GM12864 (cell line): ENCODE measurements around the gene COTL1.
A peak's percentile ranks its signal among the peaks of the same experiment; 100 is the strongest.

Experiments used
- DNase-seq: peaks from one replicate; pipeline ENCODE4 v3.0.0-alpha.2; 2011; ENCODE audit warnings: low read depth
- H3K4me3 ChIP-seq: 2 replicates; pipeline ENCODE4 v1.5.1; 2011; ENCODE audit warnings: mild to moderate bottlenecking, low read depth, low read length, control low read depth
- TF ChIP-seq, protein P1 (sequence below): IDR thresholded peaks from 2 replicates; pipeline ENCODE4 v1.5.1; 2011; ENCODE audit warnings: low read depth, mild to moderate bottlenecking, moderate library complexity, low read length, control low read depth, inconsistent platforms; ENCODE audit errors: missing control alignments

The COTL1 gene

DNA sequence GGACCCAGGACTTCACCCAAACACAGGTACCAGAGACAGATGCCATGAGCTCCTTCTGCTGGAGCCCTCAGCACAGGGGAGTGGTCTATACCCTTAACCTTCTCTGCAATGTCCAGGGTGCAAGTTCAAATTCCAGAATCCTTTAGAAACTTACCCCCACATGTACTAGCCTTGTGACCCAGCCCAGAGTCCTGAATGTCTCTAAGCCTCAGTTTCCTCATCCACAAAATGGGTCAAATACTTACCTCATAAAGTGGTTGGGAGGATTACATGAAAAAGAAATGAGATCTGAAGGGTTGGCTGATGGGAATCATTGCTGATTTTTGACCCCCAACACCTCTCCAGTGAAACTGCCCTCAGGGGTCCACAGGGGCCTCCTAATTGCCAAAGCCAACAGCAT, 21.7 kb downstream of the COTL1 start:
- peak overlapping the region; percentile 48 for H3K4me3 ChIP-seq
- TF ChIP-seq, protein P1, sequence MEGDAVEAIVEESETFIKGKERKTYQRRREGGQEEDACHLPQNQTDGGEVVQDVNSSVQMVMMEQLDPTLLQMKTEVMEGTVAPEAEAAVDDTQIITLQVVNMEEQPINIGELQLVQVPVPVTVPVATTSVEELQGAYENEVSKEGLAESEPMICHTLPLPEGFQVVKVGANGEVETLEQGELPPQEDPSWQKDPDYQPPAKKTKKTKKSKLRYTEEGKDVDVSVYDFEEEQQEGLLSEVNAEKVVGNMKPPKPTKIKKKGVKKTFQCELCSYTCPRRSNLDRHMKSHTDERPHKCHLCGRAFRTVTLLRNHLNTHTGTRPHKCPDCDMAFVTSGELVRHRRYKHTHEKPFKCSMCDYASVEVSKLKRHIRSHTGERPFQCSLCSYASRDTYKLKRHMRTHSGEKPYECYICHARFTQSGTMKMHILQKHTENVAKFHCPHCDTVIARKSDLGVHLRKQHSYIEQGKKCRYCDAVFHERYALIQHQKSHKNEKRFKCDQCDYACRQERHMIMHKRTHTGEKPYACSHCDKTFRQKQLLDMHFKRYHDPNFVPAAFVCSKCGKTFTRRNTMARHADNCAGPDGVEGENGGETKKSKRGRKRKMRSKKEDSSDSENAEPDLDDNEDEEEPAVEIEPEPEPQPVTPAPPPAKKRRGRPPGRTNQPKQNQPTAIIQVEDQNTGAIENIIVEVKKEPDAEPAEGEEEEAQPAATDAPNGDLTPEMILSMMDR: no peak
- DNase-seq: no peak

DNA sequence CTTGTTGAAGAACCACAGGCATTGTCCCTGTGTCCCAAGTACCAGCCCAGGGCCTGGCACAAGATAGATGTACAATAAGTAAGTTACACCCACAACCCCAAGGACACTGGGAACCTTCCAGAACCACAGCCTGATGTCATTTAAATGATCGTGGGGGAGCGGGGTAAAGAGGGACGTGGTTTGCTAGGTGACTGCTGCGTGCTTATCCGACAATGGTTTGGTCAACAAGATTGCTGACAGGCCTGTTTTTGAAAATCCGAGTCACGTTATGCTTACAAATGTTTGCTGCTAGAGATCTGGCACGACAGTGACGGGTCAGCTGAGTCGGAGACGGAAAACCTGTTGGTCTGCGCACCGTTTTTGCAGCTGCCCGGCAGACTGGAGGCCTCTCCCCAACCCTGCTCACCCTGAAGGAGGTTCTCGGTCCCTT, 22.8 kb downstream of the COTL1 start:
- no peak for DNase-seq

DNA sequence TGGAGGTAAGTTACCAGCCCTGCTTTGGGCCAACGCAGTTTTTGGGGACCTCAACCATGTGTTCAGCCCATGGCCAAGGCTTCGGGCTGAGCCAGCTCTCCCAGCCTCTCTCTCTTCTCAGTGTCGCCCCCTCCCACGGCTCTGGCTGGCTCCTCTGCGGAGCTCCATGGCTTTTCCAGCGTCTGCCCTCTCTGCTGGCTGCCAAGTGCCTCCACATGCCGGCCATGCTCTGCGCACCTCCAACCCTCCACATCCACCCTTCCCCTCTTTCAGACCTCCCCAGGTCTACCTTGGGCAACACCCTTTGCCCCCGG, 23.2 kb downstream of the COTL1 start:
- peak overlapping the region; percentile 55 for H3K4me3 ChIP-seq
- TF ChIP-seq, protein P1: no peak
- no peak for DNase-seq

More for the DNA sequence above, 22.8 kb downstream of the COTL1 start:
- TF ChIP-seq, protein P1: no peak
- peak overlapping the region; percentile 55 for H3K4me3 ChIP-seq

DNA sequence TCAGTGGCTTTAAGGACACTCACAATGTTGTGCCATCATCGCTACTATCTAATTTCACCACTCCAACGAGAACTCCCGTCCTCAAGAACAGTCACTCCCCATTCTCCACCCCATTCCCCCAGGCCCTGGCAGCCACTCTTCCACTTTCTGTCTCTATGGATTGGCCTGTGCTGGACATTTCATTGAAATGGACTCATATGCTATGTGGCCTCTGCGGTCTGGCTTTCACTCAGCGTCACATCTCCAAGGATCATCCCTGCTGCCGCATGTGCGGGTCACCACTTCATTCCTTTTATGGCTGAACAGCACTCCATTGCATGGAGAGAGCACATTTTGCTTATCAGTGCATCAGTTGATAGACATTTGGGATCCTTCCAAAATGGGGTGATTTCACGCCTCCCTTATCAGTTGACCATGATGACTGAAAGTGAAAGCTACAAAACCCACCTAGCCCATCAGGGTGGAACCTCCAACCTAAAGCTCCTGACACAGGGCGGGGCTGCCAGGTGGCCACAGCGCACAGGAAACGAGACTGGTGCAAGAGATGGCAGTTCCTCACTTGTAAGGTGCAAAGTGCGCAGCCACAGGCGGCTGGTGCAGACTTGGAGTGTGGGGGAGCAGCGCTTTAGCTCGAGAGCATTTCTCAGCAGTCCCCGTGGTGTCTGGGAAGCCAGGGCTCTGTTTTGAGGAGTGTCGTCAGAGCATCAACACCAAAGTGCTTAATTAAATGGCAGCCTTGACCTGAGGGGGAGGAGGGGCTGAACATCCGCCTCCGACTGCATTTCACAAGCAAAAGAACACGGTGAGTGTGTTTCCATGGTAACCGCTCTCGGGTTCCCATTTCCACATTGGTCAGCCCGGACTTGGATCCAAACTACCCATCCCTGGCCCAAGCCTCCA, 23.8 kb downstream of the COTL1 start:
- H3K4me3 ChIP-seq: peak overlapping the region; percentile 55
- TF ChIP-seq, protein P1: no peak
- peak; percentile 97 for DNase-seq

DNA sequence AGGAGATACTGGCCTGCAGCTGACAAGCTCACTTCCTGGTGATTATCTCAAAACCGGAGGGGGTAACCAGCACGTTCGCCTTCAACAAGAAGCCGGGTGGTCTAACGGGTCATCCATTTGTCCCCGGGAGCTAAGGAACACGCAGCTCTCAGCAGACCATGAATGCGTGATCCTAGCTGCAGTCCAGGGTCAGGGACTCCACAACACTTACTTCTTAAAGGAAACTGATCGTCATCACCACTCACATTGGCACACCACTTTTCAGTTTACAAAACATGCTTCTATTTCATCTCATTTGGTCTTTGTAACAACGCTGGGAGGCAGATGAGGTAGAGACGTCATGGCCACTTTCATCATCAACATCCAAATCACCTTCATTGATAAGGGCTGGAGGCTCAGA, 25.2 kb downstream of the COTL1 start:
- H3K4me3 ChIP-seq: no peak overlapping the region
- no peak for DNase-seq
- TF ChIP-seq, protein P1: no peak

DNA sequence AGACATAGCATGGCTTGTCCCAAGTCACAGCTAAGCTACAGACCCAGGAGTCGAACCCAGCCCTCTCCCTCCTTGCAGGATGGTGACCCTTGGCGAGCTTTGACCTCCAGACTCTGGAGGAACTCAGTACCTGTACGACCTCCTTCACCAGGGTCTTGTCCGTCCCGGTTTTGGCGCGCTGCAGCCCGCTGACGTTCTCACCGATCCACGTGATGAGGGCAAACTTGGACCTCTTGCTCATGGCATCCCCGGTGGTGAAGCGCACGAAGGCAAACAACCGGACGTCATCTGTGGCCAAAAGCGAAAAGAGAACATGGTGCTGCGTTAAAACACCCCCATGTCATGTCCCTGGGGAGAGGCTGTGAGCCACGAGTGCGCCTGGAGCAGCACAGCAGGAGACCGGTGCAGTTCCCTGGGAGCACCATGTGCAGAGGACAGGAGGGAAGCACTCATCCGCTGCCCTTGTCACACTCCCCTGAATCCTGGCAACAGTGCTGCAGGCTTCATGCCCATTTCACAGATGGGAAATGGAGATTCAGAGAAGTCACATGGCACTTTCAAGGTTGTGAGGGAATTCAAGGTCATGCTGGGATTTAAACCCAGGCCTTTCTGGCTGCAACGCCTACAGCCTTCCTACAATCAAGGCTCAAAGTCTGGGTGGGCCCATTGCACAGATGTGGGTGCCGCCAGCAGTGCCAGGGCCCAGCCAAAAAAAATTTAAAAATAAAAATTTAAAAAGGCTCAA, 27.7 kb downstream of the COTL1 start:
- DNase-seq: no peak
- TF ChIP-seq, protein P1: no peak
- H3K4me3 ChIP-seq: no peak overlapping the region
